GM12878 (cell line): ENCODE data around the gene VAC14. TPM values are rescaled to one million over a fixed set of nuclear protein-coding genes. Genes with fewer than 3 reads are reported as not detected.

Experiments
- EP300 ChIP-seq, 2 experiments: fragments of 150-350 bp in 1 of 2; IDR thresholded peaks; 2 replicates each; pipeline ENCODE4 v1.6.1; 2011 to 2012; ENCODE audit warnings: low read depth in 2 of 2, low read length in 2 of 2, borderline replicate concordance in 1 of 2, improper control_type of control experiment in 1 of 2, inconsistent platforms in 1 of 2; ENCODE audit not compliant: control insufficient read depth in 1 of 2
- JUNB ChIP-seq: IDR thresholded peaks from 2 replicates; pipeline ENCODE4 v1.6.1; 2016; ENCODE audit warnings: antibody characterized with exemption, mild to moderate bottlenecking
- MXI1 ChIP-seq: fragments of 150-350 bp; IDR thresholded peaks from 2 replicates; pipeline ENCODE4 v1.6.1; 2011; ENCODE audit warnings: low read depth, mild to moderate bottlenecking, inconsistent platforms, low read length, improper control_type of control experiment
- MYB ChIP-seq: fragments of 150-350 bp; IDR thresholded peaks from 2 replicates; pipeline ENCODE4 v1.6.1; 2014; ENCODE audit warnings: mild to moderate bottlenecking, low read depth, low read length, borderline replicate concordance
- NFYA ChIP-seq: IDR thresholded peaks from 2 replicates; pipeline ENCODE4 v1.6.1; 2011; ENCODE audit warnings: low read depth, mild to moderate bottlenecking, low read length, improper control_type of control experiment, borderline replicate concordance
- NFYB ChIP-seq: IDR thresholded peaks from 2 replicates; pipeline ENCODE4 v1.6.1; 2011; ENCODE audit warnings: low read depth, mild to moderate bottlenecking, low read length, improper control_type of control experiment, moderate library complexity; ENCODE audit not compliant: insufficient read depth
- POLR2A ChIP-seq: IDR thresholded peaks from 2 replicates; pipeline ENCODE4 v1.6.1; 2011; ENCODE audit warnings: low read depth, mild to moderate bottlenecking, low read length
- SP1 ChIP-seq: IDR thresholded peaks from one replicate; pipeline ENCODE4 v1.6.1; 2011; ENCODE audit warnings: low read depth, low read length
- SRF ChIP-seq, 2 experiments: IDR thresholded peaks; 2 replicates each; pipeline ENCODE4 v1.6.1; 2011; ENCODE audit warnings: low read depth in 2 of 2, low read length in 2 of 2, mild to moderate bottlenecking in 1 of 2, moderate library complexity in 1 of 2
- YY1 ChIP-seq: IDR thresholded peaks from 2 replicates; pipeline ENCODE4 v1.6.1; 2011; ENCODE audit warnings: low read depth, mild to moderate bottlenecking, low read length
- polyA plus RNA-seq, 11 experiments: library from polyadenylated mRNA; depleted of rRNA in 4 of 11; unstranded in 6 of 11; stranded (reverse) in 5 of 11; fragments of >200 nt; fragmentation: Nextera tagmentation in 4 of 11; fragmentation: Illumina TruSeq in 1 of 11; extraction: Ambion mirVana in 4 of 11; extraction: Trizol in 1 of 11; gene quantifications; 1 replicate in 1 of 11; 2 replicates in 10 of 11; pipeline versions ENCODE4 v1.2.1 to v1.2.3, GENCODE V29; 2011 to 2016; ENCODE audit warnings: inconsistent platforms in 2 of 11, missing spikeins in 2 of 11, low read depth in 1 of 11
- total RNA-seq, 4 experiments: library from RNA; depleted of rRNA in 3 of 4; stranded (reverse); fragments of >200 nt in 3 of 4; fragmentation: Illumina TruSeq in 1 of 4; extraction: Trizol in 1 of 4; gene quantifications; 2 replicates each; pipeline versions ENCODE4 v1.2.1 to v1.2.3, GENCODE V29; 2013 to 2021
- TF ChIP-seq, protein P1 (sequence below): fragments of 450-650 bp; formaldehyde crosslinking; IDR thresholded peaks from 2 replicates; pipeline ENCODE4 v1.5.0; 2022; ENCODE audit warnings: mild to moderate bottlenecking, missing genetic modification characterization
- TF ChIP-seq, protein P2 (sequence below): fragments of 450-650 bp; IDR thresholded peaks from 2 replicates; pipeline ENCODE4 v1.6.1; 2017; ENCODE audit warnings: mild to moderate bottlenecking, moderate library complexity
- TF ChIP-seq, protein P3 (sequence below): fragments of 450-650 bp; conservative IDR thresholded peaks from 2 replicates; pipeline ENCODE4 v1.6.1; 2017; ENCODE audit warnings: mild to moderate bottlenecking, moderate library complexity
- TF ChIP-seq, protein P4 (sequence below): fragments of 450-650 bp; formaldehyde crosslinking; IDR thresholded peaks from 2 replicates; pipeline ENCODE4 v1.4.0; 2020; ENCODE audit warnings: mild to moderate bottlenecking, moderate library complexity

Gene VAC14
- total and polyA plus RNA-seq, 10 of the 15 experiments (the other 5 are each of a cell fraction or from before 2014, with no cell fraction given): 1.3 to 45.5 (median 25.5) TPM

DNA sequence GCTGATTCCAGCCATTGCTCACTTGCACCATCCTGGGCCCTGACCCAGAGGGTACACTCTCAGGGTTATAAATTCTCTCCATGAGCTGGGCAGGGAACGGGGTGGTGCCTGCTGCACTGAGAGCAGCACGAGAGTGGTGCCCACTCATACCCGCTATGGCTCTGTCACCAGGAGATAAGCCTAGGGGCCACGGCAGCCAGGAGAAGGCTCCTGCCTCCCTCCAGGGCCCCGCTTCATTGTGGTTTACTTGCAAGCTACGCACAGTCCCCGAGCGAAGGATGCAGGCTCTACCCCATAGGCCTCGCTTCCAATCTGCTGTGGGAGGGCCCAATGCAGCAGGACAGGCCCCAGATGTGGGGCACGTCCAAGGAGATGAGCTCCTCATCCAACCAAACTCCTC is 48.5 kb downstream of the VAC14 start (continued):
- TF ChIP-seq NFYA (no peak), NFYB (no peak), MXI1 (no peak), EP300 (IDR thresholded peaks at IDR 0.05; ENCODE audit: borderline replicate concordance in 1 of 2, control insufficient read depth in 1 of 2, low read depth in 2 of 2, low read length in 2 of 2) (no peak), SP1 (no peak), JUNB (no peak), MYB (no peak), POLR2A (no peak), SRF (IDR thresholded peaks at IDR 0.05; ENCODE audit: low read depth in 2 of 2, low read length in 2 of 2) (no peak), YY1 (no peak)
- TF ChIP-seq, protein P1, sequence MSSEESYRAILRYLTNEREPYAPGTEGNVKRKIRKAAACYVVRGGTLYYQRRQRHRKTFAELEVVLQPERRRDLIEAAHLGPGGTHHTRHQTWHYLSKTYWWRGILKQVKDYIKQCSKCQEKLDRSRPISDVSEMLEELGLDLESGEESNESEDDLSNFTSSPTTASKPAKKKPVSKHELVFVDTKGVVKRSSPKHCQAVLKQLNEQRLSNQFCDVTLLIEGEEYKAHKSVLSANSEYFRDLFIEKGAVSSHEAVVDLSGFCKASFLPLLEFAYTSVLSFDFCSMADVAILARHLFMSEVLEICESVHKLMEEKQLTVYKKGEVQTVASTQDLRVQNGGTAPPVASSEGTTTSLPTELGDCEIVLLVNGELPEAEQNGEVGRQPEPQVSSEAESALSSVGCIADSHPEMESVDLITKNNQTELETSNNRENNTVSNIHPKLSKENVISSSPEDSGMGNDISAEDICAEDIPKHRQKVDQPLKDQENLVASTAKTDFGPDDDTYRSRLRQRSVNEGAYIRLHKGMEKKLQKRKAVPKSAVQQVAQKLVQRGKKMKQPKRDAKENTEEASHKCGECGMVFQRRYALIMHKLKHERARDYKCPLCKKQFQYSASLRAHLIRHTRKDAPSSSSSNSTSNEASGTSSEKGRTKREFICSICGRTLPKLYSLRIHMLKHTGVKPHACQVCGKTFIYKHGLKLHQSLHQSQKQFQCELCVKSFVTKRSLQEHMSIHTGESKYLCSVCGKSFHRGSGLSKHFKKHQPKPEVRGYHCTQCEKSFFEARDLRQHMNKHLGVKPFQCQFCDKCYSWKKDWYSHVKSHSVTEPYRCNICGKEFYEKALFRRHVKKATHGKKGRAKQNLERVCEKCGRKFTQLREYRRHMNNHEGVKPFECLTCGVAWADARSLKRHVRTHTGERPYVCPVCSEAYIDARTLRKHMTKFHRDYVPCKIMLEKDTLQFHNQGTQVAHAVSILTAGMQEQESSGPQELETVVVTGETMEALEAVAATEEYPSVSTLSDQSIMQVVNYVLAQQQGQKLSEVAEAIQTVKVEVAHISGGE (CRISPR knock-in tag): no peak
- TF ChIP-seq, protein P2, sequence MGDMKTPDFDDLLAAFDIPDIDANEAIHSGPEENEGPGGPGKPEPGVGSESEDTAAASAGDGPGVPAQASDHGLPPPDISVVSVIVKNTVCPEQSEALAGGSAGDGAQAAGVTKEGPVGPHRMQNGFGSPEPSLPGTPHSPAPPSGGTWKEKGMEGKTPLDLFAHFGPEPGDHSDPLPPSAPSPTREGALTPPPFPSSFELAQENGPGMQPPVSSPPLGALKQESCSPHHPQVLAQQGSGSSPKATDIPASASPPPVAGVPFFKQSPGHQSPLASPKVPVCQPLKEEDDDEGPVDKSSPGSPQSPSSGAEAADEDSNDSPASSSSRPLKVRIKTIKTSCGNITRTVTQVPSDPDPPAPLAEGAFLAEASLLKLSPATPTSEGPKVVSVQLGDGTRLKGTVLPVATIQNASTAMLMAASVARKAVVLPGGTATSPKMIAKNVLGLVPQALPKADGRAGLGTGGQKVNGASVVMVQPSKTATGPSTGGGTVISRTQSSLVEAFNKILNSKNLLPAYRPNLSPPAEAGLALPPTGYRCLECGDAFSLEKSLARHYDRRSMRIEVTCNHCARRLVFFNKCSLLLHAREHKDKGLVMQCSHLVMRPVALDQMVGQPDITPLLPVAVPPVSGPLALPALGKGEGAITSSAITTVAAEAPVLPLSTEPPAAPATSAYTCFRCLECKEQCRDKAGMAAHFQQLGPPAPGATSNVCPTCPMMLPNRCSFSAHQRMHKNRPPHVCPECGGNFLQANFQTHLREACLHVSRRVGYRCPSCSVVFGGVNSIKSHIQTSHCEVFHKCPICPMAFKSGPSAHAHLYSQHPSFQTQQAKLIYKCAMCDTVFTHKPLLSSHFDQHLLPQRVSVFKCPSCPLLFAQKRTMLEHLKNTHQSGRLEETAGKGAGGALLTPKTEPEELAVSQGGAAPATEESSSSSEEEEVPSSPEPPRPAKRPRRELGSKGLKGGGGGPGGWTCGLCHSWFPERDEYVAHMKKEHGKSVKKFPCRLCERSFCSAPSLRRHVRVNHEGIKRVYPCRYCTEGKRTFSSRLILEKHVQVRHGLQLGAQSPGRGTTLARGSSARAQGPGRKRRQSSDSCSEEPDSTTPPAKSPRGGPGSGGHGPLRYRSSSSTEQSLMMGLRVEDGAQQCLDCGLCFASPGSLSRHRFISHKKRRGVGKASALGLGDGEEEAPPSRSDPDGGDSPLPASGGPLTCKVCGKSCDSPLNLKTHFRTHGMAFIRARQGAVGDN: no peak
- TF ChIP-seq, protein P3, sequence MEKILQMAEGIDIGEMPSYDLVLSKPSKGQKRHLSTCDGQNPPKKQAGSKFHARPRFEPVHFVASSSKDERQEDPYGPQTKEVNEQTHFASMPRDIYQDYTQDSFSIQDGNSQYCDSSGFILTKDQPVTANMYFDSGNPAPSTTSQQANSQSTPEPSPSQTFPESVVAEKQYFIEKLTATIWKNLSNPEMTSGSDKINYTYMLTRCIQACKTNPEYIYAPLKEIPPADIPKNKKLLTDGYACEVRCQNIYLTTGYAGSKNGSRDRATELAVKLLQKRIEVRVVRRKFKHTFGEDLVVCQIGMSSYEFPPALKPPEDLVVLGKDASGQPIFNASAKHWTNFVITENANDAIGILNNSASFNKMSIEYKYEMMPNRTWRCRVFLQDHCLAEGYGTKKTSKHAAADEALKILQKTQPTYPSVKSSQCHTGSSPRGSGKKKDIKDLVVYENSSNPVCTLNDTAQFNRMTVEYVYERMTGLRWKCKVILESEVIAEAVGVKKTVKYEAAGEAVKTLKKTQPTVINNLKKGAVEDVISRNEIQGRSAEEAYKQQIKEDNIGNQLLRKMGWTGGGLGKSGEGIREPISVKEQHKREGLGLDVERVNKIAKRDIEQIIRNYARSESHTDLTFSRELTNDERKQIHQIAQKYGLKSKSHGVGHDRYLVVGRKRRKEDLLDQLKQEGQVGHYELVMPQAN: no peak
- TF ChIP-seq, protein P4, sequence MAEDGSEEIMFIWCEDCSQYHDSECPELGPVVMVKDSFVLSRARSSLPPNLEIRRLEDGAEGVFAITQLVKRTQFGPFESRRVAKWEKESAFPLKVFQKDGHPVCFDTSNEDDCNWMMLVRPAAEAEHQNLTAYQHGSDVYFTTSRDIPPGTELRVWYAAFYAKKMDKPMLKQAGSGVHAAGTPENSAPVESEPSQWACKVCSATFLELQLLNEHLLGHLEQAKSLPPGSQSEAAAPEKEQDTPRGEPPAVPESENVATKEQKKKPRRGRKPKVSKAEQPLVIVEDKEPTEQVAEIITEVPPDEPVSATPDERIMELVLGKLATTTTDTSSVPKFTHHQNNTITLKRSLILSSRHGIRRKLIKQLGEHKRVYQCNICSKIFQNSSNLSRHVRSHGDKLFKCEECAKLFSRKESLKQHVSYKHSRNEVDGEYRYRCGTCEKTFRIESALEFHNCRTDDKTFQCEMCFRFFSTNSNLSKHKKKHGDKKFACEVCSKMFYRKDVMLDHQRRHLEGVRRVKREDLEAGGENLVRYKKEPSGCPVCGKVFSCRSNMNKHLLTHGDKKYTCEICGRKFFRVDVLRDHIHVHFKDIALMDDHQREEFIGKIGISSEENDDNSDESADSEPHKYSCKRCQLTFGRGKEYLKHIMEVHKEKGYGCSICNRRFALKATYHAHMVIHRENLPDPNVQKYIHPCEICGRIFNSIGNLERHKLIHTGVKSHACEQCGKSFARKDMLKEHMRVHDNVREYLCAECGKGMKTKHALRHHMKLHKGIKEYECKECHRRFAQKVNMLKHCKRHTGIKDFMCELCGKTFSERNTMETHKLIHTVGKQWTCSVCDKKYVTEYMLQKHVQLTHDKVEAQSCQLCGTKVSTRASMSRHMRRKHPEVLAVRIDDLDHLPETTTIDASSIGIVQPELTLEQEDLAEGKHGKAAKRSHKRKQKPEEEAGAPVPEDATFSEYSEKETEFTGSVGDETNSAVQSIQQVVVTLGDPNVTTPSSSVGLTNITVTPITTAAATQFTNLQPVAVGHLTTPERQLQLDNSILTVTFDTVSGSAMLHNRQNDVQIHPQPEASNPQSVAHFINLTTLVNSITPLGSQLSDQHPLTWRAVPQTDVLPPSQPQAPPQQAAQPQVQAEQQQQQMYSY (CRISPR knock-in tag): no peak
